ENCODE data around the gene FGD1. TPM values are rescaled to one million over a fixed set of nuclear protein-coding genes. Genes with fewer than 3 reads are reported as not detected.

The FGD1 gene
- total and polyA plus RNA-seq, 2 of the 4 experiments (the other 2 are of a cell fraction): 2.0 to 12.3 TPM

GRCh38 chrX:54419559-54420302 is 76.3 kb downstream of the FGD1 start:
- Histone ChIP-seq H3K36me3 (ENCODE audit: control insufficient read depth, insufficient read depth, low read length) (no peaks in the 10 kb centered on the region), H3K27ac (ENCODE audit: insufficient read depth, low read length) (no peak overlapping the region), H3K18ac (ENCODE audit: low read depth, low read length) (no peak overlapping the region), H2BK20ac (ENCODE audit: low read depth, low read length) (no peak overlapping the region), H3K9me1 (ENCODE audit: insufficient read depth, low read length) (no peaks in the 10 kb centered on the region), H3K14ac (replicated peaks; ENCODE audit: low read depth, low read length) (no peak overlapping the region), H4K91ac (ENCODE audit: insufficient read depth, low read depth, low read length) (no peak overlapping the region), H2AFZ (replicated peaks; ENCODE audit: low read length, poor library complexity) (no peak overlapping the region), H3K23ac (ENCODE audit: low read depth, low read length) (no peak overlapping the region), H4K5ac (ENCODE audit: low read depth, low read length) (no peak overlapping the region), H2AK9ac (replicated peaks; ENCODE audit: low read depth, low read length, poor library complexity) (no peak overlapping the region), H3K4me3 (ENCODE audit: insufficient read depth, low read depth, low read length) (no peak overlapping the region), H2BK120ac (ENCODE audit: low read depth, low read length) (no peak overlapping the region), H3K56ac (ENCODE audit: extremely low read depth, insufficient read depth, low read length) (no peak overlapping the region), H3K27me3 (ENCODE audit: control insufficient read depth, insufficient read depth, low read length) (peaks cover 10% of the 10 kb centered on the region; the same call in 1 of the 2 replicates), H2AK5ac (ENCODE audit: low read depth, low read length) (no peak overlapping the region), H2BK15ac (ENCODE audit: low read depth, low read length) (no peak overlapping the region), H3K4ac (ENCODE audit: low read depth, low read length) (no peak overlapping the region), H3K9me3 (ENCODE audit: control insufficient read depth, insufficient read depth, low read length) (no peaks in the 10 kb centered on the region), H4K20me1 (ENCODE audit: insufficient read depth, low read length) (no peaks in the 10 kb centered on the region), H3K4me2 (ENCODE audit: low read depth, low read length) (no peak overlapping the region), H3K4me1 (ENCODE audit: control insufficient read depth, insufficient read depth, low read length) (no peaks in the 10 kb centered on the region), H3K9ac (ENCODE audit: low read depth, low read length) (no peak overlapping the region), H3K79me1 (ENCODE audit: low read depth in 1 of 2, low read length in 2 of 2) (no peaks in the 10 kb centered on the region), H2BK5ac (ENCODE audit: low read depth, low read length, poor library complexity, severe bottlenecking) (no peak overlapping the region), H4K8ac (ENCODE audit: low read depth in 2 of 2, low read length in 2 of 2) (no peak overlapping the region)
- in situ Hi-C loops (cut with MboI; ENCODE audit: low sequenced_read_pairs): no loop called here
- no peak for DNase-seq
- POLR2A ChIA-PET (ENCODE audit: unreplicated experiment): no interaction called here
- CTCF ChIA-PET: no interaction called here
- TF ChIP-seq CTCF (conservative IDR thresholded peaks at IDR 0.05; ENCODE audit: low read depth, low read length): no peak
- no CpG with 5 or more reads among the region's 3 CpGs for WGBS, 2 experiments (ENCODE audit: extremely low coverage in 2 of 2, insufficient read length in 1 of 2)
- no TSS peak for BruUV-seq (replicated peaks)
- intact Hi-C loops (cut with micrococcal nuclease): loop anchor here (10.0 kb wide), 1 partner anchor 155 kb away; no protein-coding TSS in a partner anchor
- ATAC-seq (ENCODE audit: low read depth): no peak
- dilution Hi-C loops (cut with HindIII; ENCODE audit: low sequenced_read_pairs, unreplicated experiment): no loop called here
